T-cell (primary cell): ENCODE measurements around the gene DNMT3A. TPM values are rescaled to one million over a fixed set of nuclear protein-coding genes. Genes with fewer than 3 reads are reported as not detected.

Source experiments
- ATAC-seq, 4 experiments: fragments of 200-7000 bp in 3 of 4; fragments of 150-1000 bp in 1 of 4; cut with Tn5 transposase; replicated peaks in 1 of 4; 1 replicate in 3 of 4; 2 replicates in 1 of 4; pipeline ENCODE4 v1.10.0; 2021; ENCODE audit warnings: moderate library complexity in 3 of 4, mild to moderate bottlenecking in 2 of 4, moderate number of reproducible peaks in 1 of 4
- CTCF ChIA-PET, 2 donors: fragments of 300-600 bp; sonication (Branson Sonifier 250); formaldehyde crosslinking; loops; one replicate each; lab custom pipeline; 2022; ENCODE audit warnings: antibody characterized with exemption in 2 of 2; lab: Charles Lee
- POLR2A ChIA-PET, 2 donors: fragments of 300-600 bp; sonication (Branson Sonifier 250); formaldehyde crosslinking; loops; one replicate each; lab custom pipeline; 2022; ENCODE audit warnings: antibody characterized with exemption in 2 of 2; lab: Charles Lee
- DNase-seq, 35 experiments: peaks; one replicate each; pipeline versions ENCODE4 v3.0.0 to v3.0.0-alpha.2; 2013 to 2023
- H3K27ac ChIP-seq: one replicate; pipeline ENCODE4 v1.5.1; 2013; ENCODE audit warnings: low read length
- H3K27me3 ChIP-seq, 2 experiments: replicated peaks in 1 of 2; 1 replicate in 1 of 2; 2 replicates in 1 of 2; pipeline versions ENCODE4 v1.6.1 to v1.7.0; 2013; ENCODE audit warnings: low read length in 1 of 2, mixed read lengths in 1 of 2; ENCODE audit not compliant: control insufficient read depth in 2 of 2, insufficient read depth in 2 of 2; ENCODE audit errors: extremely low read depth in 1 of 2
- H3K36me3 ChIP-seq, 2 donors: 1 replicate in 1 of 2; 2 replicates in 1 of 2; pipeline versions ENCODE4 v1.6.1 to v1.7.0; 2013; ENCODE audit warnings: low read length in 1 of 2; ENCODE audit not compliant: control insufficient read depth in 2 of 2, insufficient read depth in 1 of 2; ENCODE audit errors: extremely low read depth in 1 of 2
- H3K4me1 ChIP-seq, 2 experiments: 1 replicate in 1 of 2; 2 replicates in 1 of 2; pipeline versions ENCODE4 v1.6.1 to v1.7.0; 2013; ENCODE audit warnings: low read length in 2 of 2, mixed read lengths in 1 of 2; ENCODE audit not compliant: insufficient read depth in 2 of 2, control insufficient read depth in 1 of 2; ENCODE audit errors: extremely low read depth in 1 of 2
- H3K4me3 ChIP-seq, 2 donors: 1 replicate in 1 of 2; 2 replicates in 1 of 2; pipeline versions ENCODE4 v1.5.1 to v1.7.0; 2013; ENCODE audit warnings: mild to moderate bottlenecking in 2 of 2, low read length in 1 of 2, moderate library complexity in 1 of 2; ENCODE audit not compliant: control insufficient read depth in 1 of 2; ENCODE audit errors: extremely low read depth in 1 of 2
- H3K9me3 ChIP-seq: 2 replicates; pipeline ENCODE4 v1.7.0; 2013
- H3K27ac Mint-ChIP-seq, 2 donors: one replicate each; pipeline ENCODE4 v1.8.0; 2020 to 2021; ENCODE audit warnings: mild to moderate bottlenecking in 2 of 2, mixed read lengths in 2 of 2
- H3K27me3 Mint-ChIP-seq, 2 donors: one replicate each; pipeline ENCODE4 v1.8.0; 2021 to 2022; ENCODE audit warnings: mixed read lengths in 2 of 2
- H3K36me3 Mint-ChIP-seq: one replicate; pipeline ENCODE4 v1.8.0; 2021; ENCODE audit warnings: mixed read lengths
- H3K4me1 Mint-ChIP-seq, 3 donors: one replicate each; pipeline ENCODE4 v1.8.0; 2020 to 2022; ENCODE audit warnings: mixed read lengths in 3 of 3, mild to moderate bottlenecking in 1 of 3
- H3K4me3 Mint-ChIP-seq, 3 donors: one replicate each; pipeline ENCODE4 v1.8.0; 2020 to 2022; ENCODE audit warnings: mild to moderate bottlenecking in 3 of 3, mixed read lengths in 3 of 3, moderate library complexity in 3 of 3
- H3K9me3 Mint-ChIP-seq, 3 donors: one replicate each; pipeline ENCODE4 v1.8.0; 2020 to 2022; ENCODE audit warnings: mixed read lengths in 3 of 3
- WGBS: methylation state at CpG from one replicate; pipeline ENCODE4 v1.1.5; 2013; ENCODE audit warnings: missing lambda C conversion rate; ENCODE audit not compliant: insufficient coverage; 5-methylcytosine and 5-hydroxymethylcytosine counted together
- total RNA-seq, 35 experiments: library from RNA in 6 of 35; stranded (reverse) in 6 of 35; fragments of 120-200 nt in 1 of 35; gene quantifications; one replicate each; pipeline versions ENCODE4 v1.2.1 to v1.2.4 and lab custom pipeline; 2013 to 2026

DNMT3A gene
- total RNA-seq, 5 donors from 2014 or later (not counting 1 experiment from before 2014, with no cell fraction given), result 78.7 to 125 (median 93.2) TPM

DNA sequence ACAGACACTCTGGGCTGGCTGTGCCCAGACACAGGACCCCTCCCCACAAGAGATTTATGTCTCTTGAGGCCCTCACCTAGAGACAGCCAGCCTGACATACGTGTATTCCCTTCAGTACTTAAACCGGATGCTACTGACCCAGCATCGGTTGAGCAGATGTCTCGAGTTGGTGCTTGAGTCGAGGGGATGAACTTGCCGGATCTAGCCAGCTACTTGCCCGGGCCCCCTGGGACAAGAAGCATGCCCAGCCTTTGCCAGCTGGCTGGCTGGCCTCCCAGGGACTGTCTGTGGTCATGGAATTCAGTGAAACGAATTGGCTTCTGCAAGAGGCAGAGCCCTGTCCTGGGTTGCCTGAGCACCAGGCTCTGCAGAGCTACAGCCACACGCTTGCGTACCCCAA, 36.0 kb downstream of the DNMT3A start:
- Histone ChIP-seq H3K9me3 (no peaks in the 10 kb centered on the region), H3K27me3 (no peaks in the 10 kb centered on the region), H3K4me1 (peaks cover 6 to 90% of the 10 kb centered on the region in 2 experiments), H3K4me3 (no peak overlapping the region), H3K36me3 (peaks cover 8 to 51% of the 10 kb centered on the region in 2 donors), H3K27ac (peak overlapping the region; percentile 78)
- peak overlapping the region; percentile 74 to 92 for H3K27ac Mint-ChIP-seq
- peak overlapping the region in 1 of 3 donors; percentile 38 for H3K4me3 Mint-ChIP-seq
- ATAC-seq, result no peak
- H3K27me3 Mint-ChIP-seq, result no peaks in the 10 kb centered on the region
- H3K4me1 Mint-ChIP-seq, result peaks cover 72 to 90% (median 84%) of the 10 kb centered on the region in 3 donors
- 91% methylated on average over 10 of the region's 10 CpGs for WGBS
- no peak for DNase-seq
- ChIA-PET POLR2A (interaction anchor here in 1 of 2 donors (1.0 kb wide), 1 partner anchor 32 kb away, joined by 5 read pairs; no protein-coding TSS in a partner anchor), CTCF (interaction anchor here in 1 of 2 donors (1.3 to 1.8 kb wide), 2 partner anchors 10 to 57 kb away, joined by 5 to 8 read pairs; no protein-coding TSS in a partner anchor)
- no peaks in the 10 kb centered on the region for H3K9me3 Mint-ChIP-seq
- H3K36me3 Mint-ChIP-seq, result peaks cover 25% of the 10 kb centered on the region

DNA sequence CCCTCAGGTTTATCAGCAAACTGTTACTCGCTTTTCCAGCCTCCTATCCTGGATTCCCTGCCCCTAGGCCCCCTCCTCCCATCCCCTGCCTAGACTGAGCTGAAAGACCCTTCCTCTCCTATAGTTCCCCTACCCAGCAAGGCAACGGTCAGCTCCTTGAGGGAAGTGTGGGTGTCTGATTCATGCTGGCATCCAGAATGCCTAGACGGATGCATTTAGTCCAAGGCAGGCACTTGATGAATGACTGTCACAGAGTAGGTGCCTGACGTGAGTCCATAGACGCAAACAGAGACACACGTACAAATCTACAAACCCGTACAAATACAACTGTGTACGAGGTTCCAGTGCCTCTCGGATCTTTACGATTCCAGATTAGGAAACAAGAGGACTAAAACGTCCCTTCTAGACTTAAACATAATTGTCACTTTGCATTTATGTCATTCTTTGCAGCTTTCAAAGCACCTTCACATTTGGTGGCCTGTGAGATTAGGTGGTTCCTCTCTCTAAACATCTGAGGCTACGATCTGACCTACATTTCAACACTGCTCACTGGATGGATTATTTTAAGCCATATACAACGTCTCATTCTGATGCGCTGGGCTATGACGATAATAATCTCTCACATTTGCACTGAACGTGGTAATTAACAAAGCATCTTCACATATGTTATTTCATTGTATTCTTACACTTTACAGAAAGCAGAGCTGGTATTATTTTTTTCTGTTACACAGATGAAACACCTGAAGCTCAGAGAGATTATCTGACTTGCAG, 36.7 kb downstream of the DNMT3A start:
- 72% methylated on average over 7 of the region's 16 CpGs for WGBS
- H3K4me3 ChIP-seq, result no peak overlapping the region
- H3K4me3 Mint-ChIP-seq, result peak overlapping the region in 1 of 3 donors; percentile 38
- H3K9me3 ChIP-seq, result no peaks in the 10 kb centered on the region
- peaks cover 25% of the 10 kb centered on the region for H3K36me3 Mint-ChIP-seq
- ATAC-seq, result peak in 2 of 4 experiments; percentile 21 to 78
- H3K9me3 Mint-ChIP-seq, result no peaks in the 10 kb centered on the region
- H3K36me3 ChIP-seq, result peaks cover 4 to 51% of the 10 kb centered on the region in 2 donors
- peak overlapping the region; percentile 78 for H3K27ac ChIP-seq
- POLR2A ChIA-PET, result interaction anchor here (0.5 to 1.0 kb wide), 2 partner anchors 31 to 32 kb away, joined by 3 to 5 read pairs; no protein-coding TSS in a partner anchor
- DNase-seq, result peak in 2 of 35 experiments; percentile 23 to 52
- CTCF ChIA-PET, result interaction anchor here (0.6 to 1.8 kb wide), 6 partner anchors 9 to 813 kb away, joined by 3 to 8 read pairs (median 4); no protein-coding TSS in a partner anchor
- peaks cover 6 to 85% of the 10 kb centered on the region in 2 experiments for H3K4me1 ChIP-seq
- H3K27me3 Mint-ChIP-seq, result no peaks in the 10 kb centered on the region
- no peaks in the 10 kb centered on the region for H3K27me3 ChIP-seq
- peak overlapping the region; percentile 74 to 92 for H3K27ac Mint-ChIP-seq
- H3K4me1 Mint-ChIP-seq, result peaks cover 66 to 85% (median 80%) of the 10 kb centered on the region in 3 donors

DNA sequence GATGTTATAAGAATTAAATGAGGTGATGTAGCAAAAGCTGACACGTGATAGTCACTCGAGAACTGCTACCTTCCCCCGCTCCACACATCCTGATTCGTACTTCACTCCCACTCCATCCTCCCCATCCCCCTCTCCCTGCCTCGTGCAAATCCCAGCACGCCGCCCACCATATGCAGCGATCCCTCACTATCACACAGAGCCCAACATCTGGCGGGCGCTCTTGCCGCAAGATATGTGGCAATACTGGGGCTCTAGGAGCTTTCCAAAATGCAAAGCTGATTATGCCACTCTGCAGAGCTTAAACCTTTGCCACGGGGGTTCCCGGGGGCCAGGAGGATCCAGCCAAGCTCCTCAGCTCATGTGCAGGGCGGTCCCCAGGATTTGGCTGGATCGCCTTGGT, 37.4 kb downstream of the DNMT3A start:
- Mint-ChIP-seq H3K4me3 (no peak overlapping the region), H3K4me1 (peaks cover 61 to 80% (median 75%) of the 10 kb centered on the region in 3 donors), H3K27ac (peak overlapping the region; percentile 74 to 92), H3K9me3 (no peaks in the 10 kb centered on the region), H3K36me3 (peaks cover 25% of the 10 kb centered on the region), H3K27me3 (no peaks in the 10 kb centered on the region)
- Histone ChIP-seq H3K27me3 (no peaks in the 10 kb centered on the region), H3K4me1 (peaks cover 5 to 78% of the 10 kb centered on the region in 2 experiments), H3K27ac (peak overlapping the region; percentile 78), H3K36me3 (peaks cover 5 to 57% of the 10 kb centered on the region in 2 donors), H3K9me3 (no peaks in the 10 kb centered on the region), H3K4me3 (no peak overlapping the region)
- 90% methylated on average over 9 of the region's 15 CpGs for WGBS
- ChIA-PET POLR2A (no interaction called here), CTCF (interaction anchor here (0.6 to 1.8 kb wide), 6 partner anchors 9 to 65 kb away, joined by 3 to 8 read pairs (median 3); no protein-coding TSS in a partner anchor)
- no peak for ATAC-seq
- DNase-seq, result no peak

DNA sequence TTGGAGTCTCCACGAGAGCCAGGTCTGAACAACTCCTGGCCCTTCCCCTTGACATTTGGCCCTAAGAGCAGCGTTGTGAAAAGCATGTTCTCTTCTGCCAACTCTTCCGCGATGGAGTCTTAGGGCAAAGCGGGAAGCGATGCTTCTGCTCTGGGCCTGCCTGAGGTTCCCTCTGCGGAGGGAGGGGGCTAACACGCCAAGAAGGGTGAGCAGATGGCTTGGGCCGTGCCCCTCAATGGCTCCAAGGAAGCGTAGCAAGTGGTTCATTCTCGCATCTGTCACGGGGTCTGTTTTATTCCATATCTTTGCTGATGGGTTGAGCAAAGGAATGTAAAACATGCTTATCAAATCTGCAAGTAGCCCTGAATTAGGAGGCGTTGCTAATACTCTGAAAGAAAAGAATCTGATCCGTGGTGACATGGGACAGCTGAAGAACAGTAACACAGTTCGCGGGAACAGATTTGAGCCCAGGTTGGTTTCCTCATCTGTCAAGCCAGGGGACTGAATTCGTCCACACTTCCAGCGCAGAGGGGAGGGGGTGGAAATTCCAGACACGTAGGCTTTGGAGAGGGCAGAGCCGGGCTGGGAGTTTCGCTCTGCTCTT, 38.0 kb downstream of the DNMT3A start:
- POLR2A ChIA-PET, result no interaction called here
- Mint-ChIP-seq H3K36me3 (peaks cover 25% of the 10 kb centered on the region), H3K27ac (peak overlapping the region; percentile 43 to 92)

DNA sequence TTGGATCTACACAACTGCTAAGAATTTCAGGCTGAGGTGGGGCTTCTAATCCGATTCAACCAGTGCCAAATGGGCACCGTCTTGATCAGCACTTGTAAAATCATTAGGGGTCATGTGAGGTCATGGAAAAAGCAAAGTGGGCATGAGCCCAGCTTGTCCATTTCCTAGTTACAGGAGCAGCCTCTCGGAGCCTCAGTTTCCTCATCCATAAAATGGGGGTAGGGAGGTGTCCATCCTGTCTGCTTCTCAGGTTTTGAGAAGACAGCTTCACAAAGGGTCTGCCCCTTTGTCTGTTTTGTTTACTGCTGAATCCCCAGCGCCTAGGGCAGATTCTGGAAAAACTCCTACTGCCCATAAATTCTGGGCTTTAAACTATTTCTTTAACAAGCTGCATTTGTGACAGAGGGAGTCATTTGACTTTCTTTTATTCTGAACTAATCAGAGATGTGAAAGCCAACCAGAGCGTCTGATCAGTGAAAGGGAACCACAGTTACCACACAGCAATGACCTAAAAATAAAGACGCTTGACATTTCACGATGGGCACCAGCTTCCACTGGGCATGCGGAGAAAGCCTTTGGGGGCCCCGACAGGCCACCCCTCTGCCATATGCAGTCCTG, 38.9 kb downstream of the DNMT3A start:
- POLR2A ChIA-PET, result interaction anchor here in 1 of 2 donors (0.6 kb wide), 1 partner anchor 9 kb away, joined by 3 read pairs; no protein-coding TSS in a partner anchor

More for the DNA sequence above, 38.0 kb downstream of the DNMT3A start:
- H3K27me3 ChIP-seq, result no peaks in the 10 kb centered on the region
- Mint-ChIP-seq H3K4me3 (no peak overlapping the region), H3K4me1 (peaks cover 55 to 75% (median 70%) of the 10 kb centered on the region in 3 donors), H3K9me3 (no peaks in the 10 kb centered on the region), H3K27me3 (no peaks in the 10 kb centered on the region)
- H3K4me1 ChIP-seq, result peaks cover 3 to 72% of the 10 kb centered on the region in 2 experiments
- CTCF ChIA-PET, result interaction anchor here (0.6 to 1.8 kb wide), 4 partner anchors 8 to 66 kb away, joined by 3 to 8 read pairs (median 3); no protein-coding TSS in a partner anchor
- no peak overlapping the region for H3K4me3 ChIP-seq
- WGBS, result 98% methylated on average over 16 of the region's 21 CpGs
- no peaks in the 10 kb centered on the region for H3K9me3 ChIP-seq
- peaks cover 11 to 60% of the 10 kb centered on the region in 2 donors for H3K36me3 ChIP-seq
- H3K27ac ChIP-seq, result peak overlapping the region; percentile 78
- no peak for DNase-seq
- no peak for ATAC-seq

More for the DNA sequence above, 38.9 kb downstream of the DNMT3A start:
- H3K27me3 Mint-ChIP-seq, result no peaks in the 10 kb centered on the region
- Histone ChIP-seq H3K4me3 (no peak overlapping the region), H3K36me3 (peaks cover 11 to 59% of the 10 kb centered on the region in 2 donors), H3K27me3 (no peaks in the 10 kb centered on the region), H3K4me1 (peaks cover 3 to 68% of the 10 kb centered on the region in 2 experiments), H3K9me3 (no peaks in the 10 kb centered on the region), H3K27ac (peak overlapping the region; percentile 29)
- CTCF ChIA-PET, result interaction anchor here in 1 of 2 donors (1.8 kb wide), 1 partner anchor 59 kb away, joined by 6 read pairs; no protein-coding TSS in a partner anchor
- no peak overlapping the region for H3K4me3 Mint-ChIP-seq
- peak overlapping the region; percentile 76 to 87 for H3K27ac Mint-ChIP-seq
- H3K9me3 Mint-ChIP-seq, result no peaks in the 10 kb centered on the region
- ATAC-seq (no peak), DNase-seq (no peak)
- peaks cover 25% of the 10 kb centered on the region for H3K36me3 Mint-ChIP-seq
- 82% methylated on average over 5 of the region's 9 CpGs for WGBS
- peaks cover 48 to 66% (median 65%) of the 10 kb centered on the region in 3 donors for H3K4me1 Mint-ChIP-seq
